ENCODE results near the gene LHPP.

LHPP gene

GRCh38 chr10:124522933-124523871 lies 61.6 kb downstream of the LHPP start:
- DNase-seq = peak; percentile 11

GRCh38 chr10:124523901-124524300 lies 62.3 kb downstream of the LHPP start:
- DNase-seq = no peak

- no peak for DNase-seq
Observed at GRCh38 chr10:124524991-124525653, 63.5 kb downstream of the LHPP start.

DNA sequence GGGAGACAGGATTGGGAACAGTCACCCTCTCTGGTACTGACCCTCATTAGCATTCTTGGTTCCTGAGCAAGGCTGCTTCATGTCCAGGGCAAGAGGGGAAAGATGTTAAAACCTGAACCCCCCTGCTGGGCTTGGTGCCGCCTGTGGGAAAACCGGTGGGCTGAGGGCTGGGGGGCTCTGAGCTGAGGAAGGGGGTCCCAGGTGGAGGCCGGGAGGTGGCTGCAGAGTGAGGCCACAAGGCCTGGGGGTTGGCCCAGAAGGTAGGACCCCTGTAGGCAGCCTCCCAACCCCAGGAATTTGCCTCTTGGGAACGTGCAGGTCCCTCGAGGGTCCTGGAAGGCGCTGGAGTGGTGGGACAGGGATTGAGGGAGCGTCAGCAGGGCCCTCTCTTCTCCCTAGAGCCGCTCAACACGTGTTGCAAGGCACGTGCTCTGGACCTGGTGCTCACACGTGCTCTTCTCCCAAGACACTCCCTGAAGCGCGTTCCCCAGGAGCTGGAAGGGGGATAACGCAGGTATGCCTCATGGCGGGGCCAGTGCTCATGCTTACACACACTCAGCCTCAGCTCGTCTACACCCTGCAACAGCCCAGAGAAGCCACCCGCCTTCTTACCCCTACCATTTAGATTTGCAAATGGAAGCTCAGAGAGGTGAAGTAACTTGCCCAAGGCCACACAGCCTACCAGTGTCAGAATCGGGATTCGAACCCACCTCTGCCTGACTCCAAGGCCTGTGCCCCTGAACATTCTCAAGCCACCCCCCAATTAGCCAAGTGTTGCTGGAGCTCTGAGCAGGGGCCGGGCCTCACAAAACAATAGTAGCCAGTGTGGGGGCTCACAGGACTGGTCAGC lies 64.4 kb downstream of the LHPP start:
- no peak for DNase-seq

GRCh38 chr10:124526621-124527267 lies 65.1 kb downstream of the LHPP start:
- no peak for DNase-seq

- no peak for DNase-seq
Observed at GRCh38 chr10:124527874-124528395, 66.3 kb downstream of the LHPP start.

DNA sequence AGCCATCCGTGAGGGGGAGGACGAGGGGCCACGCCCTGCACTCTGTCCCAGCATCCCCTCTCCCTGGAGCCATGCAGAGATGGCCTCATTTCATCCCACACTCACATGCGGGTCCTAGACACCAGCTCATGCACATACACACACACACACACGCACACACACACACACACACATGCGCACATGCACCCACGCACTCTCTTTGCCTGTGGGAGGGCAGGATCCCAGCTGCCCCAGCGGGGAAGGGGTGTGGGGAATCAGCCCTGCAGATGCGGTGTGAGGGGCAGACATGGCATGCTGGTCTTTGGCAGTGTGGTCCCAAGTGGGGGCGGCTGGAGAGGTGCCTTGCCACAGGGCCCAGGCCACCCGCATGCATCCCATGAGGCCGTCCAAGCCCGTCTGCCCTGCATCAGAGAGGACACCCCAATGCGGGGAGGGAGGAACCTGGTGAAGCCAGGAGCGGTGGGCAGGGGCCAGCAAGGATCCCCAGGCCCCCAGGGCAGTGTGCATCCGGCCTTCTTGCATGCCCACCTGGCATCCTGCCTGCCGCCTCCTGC lies 68.1 kb downstream of the LHPP start:
- DNase-seq = no peak

- no peak for DNase-seq
Observed at GRCh38 chr10:124530215-124530665, 68.6 kb downstream of the LHPP start.

DNA sequence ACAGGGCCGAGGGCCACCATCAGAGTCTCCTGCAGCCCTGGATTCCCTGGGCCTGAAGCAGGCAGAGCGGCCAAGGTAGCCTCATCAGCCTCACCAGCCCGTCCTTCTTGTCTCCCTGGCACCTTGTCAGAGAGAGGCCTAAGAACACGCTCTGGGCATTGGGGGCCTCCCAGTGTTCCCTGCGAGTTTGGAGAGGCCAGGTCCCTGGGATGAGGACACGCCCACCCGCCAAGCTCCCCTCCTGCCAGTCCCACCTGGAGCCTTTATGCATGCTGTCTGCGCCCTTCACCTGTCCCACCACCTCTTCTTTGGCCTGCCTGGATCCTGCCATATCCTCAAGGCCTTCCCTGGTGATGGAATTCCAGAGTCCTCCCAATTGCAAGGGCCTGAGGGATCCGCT lies 69.2 kb downstream of the LHPP start:
- DNase-seq = no peak

DNA sequence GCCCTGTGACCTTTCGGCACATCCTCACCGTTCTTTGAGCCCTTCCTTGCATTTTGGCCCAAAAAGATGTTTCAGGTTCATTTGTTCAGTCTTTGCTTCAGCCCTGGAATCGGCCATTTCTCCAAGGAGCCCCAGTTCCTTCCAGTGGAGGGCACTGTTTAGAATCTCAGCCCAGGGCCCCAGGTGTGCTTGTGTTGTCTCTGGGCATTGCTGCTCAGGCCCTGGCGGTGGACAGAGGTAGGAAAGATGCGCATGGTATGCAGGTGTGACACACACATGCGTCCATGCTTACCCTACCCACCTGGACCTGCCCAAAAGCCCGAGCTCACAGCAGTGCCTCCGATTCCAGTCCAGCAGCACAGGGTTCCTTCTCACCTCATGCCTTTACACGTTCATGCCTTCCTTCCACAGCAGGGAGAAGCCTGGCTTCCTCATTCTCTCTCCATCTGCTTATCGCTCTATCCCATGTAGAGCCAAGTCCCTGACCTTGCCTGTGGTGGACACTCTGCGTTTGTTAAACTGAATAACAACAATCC lies 70.6 kb downstream of the LHPP start:
- DNase-seq = no peak

GRCh38 chr10:124532788-124533187 lies 71.2 kb downstream of the LHPP start:
- no peak for DNase-seq

DNA sequence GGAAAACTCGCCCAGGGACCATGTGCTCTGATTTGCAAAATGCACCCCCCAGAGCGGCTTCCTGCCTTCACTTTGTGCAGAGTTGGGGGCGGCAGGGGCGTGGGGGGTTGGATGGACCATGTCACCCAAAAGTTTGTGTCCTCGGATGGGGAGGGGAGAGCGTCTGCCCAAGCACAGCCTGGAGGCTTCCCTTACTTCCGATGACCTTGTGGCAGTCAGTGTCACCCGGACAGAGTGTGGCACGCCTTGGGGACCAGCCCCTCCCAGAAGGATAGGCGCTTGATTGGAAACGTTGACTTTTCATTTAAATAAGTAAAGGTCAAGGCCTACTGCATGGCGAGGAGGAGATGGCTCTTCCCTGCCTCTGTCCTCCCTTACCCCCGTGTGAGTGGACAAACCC lies 71.6 kb downstream of the LHPP start:
- DNase-seq = no peak

DNA sequence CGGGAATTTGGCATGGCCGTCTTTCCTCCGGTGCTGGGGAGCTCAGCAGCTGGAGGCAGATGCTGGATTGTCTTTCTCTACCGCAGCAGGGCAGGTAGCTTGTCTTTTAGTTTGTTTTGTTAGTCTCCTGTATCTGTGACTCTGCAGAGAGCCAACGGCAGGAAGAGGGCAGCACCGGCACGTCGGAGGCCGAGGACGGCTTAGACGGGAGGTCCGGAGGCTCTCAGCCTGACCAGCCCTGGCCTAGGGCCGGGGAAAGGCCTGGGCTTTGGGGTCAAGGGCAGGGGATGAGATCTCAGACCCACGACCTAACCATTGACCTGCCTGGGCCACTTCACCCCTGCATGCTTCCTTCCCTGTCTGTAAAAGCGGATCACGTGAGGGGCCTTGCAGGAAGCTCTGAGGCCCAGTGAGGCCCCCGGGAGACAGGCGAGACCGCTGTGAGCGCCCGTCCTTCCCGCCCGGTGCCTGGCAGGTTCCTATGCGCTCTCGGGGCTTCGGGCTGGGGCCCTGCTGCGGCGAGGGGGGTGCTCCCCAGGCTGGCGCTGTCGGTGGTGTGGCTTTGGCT lies 72.7 kb downstream of the LHPP start:
- DNase-seq = no peak

- DNase-seq = no peak
Observed at GRCh38 chr10:124534826-124535601, 73.4 kb downstream of the LHPP start.

GRCh38 chr10:124535731-124536495 lies 74.3 kb downstream of the LHPP start:
- DNase-seq = no peak

DNA sequence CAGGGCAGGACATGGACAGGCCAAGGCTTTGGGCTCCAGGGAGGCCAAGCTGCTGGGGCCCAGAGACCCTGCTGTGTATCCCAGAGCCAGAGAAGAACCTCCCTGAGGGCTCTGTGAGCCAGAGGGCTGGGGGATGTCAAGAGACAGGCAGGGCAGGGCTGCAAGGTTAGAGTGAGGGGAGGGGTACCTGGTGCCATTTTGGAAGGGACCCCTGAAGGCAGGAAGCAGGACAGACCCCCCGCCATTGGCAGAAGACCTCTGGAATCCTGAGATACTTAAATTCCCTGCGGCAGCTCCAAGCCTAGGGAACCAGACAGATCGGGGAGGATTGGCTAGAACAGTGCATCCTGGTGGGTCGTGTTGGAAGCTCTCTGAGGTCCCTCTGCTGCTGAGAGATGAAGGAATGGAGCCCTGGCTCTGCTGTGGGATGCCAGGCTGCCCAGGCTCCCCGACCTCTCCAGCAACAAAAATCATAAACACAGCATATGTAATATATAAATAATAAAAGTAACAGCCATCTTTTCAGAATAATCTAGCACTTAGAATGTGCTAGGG lies 75.0 kb downstream of the LHPP start:
- no peak for DNase-seq

DNA sequence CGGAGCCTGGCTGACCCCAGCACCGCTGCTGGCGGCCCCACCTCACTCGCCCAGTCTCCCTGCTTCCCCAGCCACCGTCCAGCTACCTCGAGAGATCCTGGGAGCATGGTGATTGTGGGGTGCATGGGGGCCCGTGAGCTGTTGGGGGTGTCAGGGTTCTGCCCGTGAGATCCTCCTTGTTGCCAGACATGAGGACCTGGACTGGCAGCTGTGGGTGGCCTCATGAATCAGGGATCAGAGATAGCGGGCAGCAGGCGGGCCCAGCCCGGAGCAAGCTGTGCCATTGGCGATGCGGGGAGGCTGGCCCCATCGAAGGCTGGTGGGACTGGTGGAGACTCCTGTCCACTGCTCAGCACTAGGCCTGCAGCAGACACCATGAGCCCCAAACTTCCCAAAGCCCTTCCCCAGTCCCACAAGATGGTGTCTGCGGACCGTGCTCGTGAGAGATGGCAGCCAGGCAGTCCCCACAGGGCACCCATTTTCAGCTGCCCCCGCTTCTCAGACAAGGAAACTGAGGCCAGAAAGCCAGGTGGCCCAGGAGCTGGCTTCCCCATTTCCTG lies 75.6 kb downstream of the LHPP start:
- DNase-seq = no peak

GRCh38 chr10:124537891-124538290 lies 76.3 kb downstream of the LHPP start:
- no peak for DNase-seq

- DNase-seq = no peak
Observed at GRCh38 chr10:124538706-124539105, 77.1 kb downstream of the LHPP start.
